Renal cortical epithelial cell (primary cell): ENCODE data around the gene AKT3. TPM values are rescaled to one million over a fixed set of nuclear protein-coding genes. Genes with fewer than 3 reads are reported as not detected.
"Not testable (repeated sequence)": the region's sequence is repeated elsewhere in the genome, so short reads cannot be mapped to it uniquely, and the experiment has no call there.

Experiments used
- DNase-seq: peaks from one replicate; pipeline ENCODE4 v3.0.0-alpha.2; 2011; ENCODE audit warnings: low read depth
- total RNA-seq: library from RNA; depleted of rRNA; stranded (reverse); fragments of >200 nt; gene quantifications from 2 replicates; pipeline ENCODE4 v1.2.3, GENCODE V29; 2014

Gene AKT3
- total RNA-seq, 1 donor from 2014 or later: 53.2 TPM

GRCh38 chr1:243784506-243784905 is 65.5 kb downstream of the AKT3 start:
- no peak for DNase-seq

DNA sequence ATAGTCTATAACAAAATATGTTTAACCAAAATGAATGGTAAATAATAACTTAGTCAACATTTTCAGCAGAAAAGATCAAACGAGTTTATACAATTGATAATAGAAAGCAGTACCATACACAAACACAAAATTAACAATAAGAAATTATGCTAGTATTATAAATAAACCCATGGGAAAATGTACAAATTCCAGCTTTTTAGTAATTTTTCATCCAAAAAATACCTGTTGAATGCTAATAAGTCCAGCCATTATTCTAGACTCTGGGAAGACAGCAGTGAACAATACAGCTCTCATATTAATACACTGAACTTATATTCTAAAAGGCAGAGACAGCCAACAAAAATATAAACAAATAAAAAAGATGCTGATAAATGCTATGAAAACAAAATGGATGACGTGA is 66.3 kb downstream of the AKT3 start:
- no peak for DNase-seq

DNA sequence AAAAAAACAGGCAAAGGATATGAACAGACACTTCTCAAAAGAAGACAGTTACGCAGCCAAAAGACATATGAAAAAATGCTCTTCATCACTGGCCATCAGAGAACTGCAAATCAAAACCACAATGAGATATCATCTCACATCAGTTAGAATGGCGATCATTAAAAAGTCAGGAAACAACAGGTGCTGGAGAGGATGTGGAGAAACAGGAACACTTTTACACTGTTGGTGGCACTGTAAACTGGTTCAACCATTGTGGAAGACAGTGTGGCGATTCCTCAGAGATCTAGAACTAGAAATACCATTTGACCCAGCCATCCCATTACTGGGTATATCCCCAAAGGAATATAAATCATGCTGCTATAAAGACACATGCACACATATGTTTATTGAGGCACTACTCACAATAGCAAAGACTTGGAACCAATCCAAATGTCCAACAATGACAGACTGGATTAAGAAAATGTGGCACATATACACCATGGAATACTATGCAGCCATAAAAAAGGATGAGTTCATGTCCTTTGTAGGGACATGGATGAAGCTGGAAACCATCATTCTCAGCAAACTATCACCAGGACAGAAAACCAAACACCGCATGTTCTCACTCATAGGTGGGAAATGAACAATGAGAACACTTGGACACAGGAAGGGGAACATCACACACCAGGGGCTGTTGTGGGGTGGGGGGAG is 77.5 kb downstream of the AKT3 start:
- DNase-seq: not testable (repeated sequence)

DNA sequence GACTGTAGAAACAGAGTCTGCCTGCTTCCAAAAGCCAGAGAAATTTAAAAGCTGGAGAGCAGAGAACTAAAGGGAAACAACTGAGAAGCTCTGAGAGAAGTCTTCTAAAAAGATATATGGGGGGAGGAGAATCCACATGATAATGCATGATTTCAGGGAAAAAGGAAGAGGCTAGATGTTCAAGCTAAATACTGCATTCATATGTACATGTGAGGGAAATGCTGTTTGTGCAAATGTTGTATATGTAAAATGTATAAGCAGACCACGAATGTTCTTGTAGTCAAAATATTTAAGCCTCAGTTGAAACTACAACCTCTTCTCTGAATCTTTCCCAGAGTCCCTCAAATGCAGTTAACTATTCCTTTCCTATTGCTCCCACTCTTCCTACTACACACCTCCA is 79.2 kb downstream of the AKT3 start:
- DNase-seq: no peak

GRCh38 chr1:243765676-243766075 is 84.4 kb downstream of the AKT3 start:
- DNase-seq: no peak

GRCh38 chr1:243763806-243764205 is 86.2 kb downstream of the AKT3 start:
- no peak for DNase-seq

DNA sequence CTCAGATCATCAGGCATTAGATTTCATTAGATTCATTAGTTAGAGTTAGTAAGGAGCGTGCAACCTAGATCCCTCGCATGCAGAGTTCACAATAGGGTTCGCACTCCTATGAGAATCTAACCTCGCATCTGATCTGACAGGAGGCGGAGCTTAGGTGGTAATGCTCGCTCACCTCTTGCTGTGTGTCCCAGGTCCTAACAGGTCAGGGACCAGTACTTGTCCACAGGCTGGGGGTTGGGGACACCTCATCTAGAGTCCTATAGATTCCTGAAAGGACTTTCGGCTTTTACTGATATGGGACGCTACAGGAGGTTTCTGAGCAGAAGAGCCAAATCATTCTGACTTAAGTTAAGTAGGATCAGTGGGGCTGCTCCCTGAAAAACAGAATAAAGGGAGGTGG is 91.4 kb downstream of the AKT3 start:
- no peak for DNase-seq

GRCh38 chr1:243756529-243756928 is 93.5 kb downstream of the AKT3 start:
- DNase-seq: peak; percentile 25

DNA sequence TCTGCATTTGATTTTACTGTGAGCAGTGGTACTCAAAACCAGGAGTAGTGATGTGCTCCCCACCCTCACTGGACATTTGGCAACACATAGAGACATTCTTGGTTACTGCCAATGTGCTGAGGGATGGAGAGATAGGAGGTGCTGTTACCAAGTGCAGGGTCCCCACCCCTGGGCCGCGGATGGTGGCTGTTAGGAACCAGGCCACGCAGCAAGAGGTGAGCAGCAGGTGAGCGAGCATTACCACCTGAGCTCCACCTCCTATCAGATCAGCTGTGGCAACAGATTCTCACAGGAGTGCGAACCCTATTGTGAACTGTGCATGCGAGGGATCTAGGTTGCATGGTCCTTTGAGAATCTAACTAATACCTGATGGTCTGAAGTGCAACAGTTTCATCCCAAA is 95.7 kb downstream of the AKT3 start:
- no peak for DNase-seq

- DNase-seq: no peak
Observed at GRCh38 chr1:243751506-243751905, 98.5 kb downstream of the AKT3 start.

- DNase-seq: peak; percentile 89
Observed at GRCh38 chr1:243748706-243749283, 101.2 kb downstream of the AKT3 start.

- no peak for DNase-seq
Observed at GRCh38 chr1:243748227-243748626, 101.8 kb downstream of the AKT3 start.

DNA sequence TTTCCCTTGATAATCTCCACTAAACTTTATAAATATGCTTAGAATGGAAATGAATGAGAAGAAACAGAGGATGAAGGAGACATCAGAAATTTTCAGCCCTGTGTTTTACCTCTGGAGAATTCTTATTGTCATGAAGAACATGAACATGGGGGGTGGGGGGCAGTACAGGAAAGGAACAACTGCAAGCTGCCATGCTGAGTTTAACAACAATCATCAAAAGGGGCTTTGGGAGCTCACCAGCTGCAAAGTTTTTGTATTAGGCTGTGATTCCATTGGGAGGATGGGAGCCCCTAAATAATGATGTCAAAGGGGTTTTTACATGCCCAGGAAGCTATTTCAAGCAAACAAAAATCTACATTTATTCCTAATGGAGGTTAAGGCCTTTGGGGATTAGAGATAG is 103.3 kb downstream of the AKT3 start:
- no peak for DNase-seq

DNA sequence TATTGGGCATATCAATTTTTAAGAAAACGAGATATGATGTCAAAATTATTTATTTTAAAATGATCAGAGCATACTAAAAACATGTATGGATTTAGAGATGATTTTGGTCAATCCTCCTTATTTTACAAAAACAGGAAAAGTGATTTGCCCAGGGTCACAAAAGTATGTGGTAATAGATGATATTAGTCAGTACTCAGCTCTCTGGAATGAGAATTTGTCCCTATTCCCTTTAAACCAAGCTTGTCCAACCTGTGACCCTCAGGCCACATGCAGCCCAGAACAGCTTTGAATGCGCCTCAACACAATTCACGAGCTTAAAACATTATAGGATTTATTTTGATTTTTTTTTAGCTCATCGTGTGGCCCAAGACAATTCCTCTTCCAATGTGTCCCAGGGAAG is 104.7 kb downstream of the AKT3 start:
- peak; percentile 25 for DNase-seq

DNA sequence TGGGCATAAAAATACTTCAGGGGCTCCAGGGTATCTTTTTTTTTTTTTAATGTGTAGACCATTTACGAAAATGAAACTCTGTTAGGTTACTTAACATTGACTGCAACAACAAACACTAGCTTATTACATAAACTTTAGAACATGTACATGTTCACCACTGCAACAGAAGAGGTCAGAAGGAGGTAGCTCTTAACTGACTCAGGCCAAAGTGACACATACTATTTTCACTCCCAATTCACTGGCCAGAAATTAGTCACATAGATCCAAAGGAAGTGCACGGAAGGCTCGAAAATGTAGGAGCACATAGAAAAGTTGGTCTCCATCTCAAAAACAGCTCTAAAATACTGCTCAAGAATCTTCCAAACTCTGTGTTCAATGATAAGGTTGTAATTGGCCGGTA is 107.2 kb downstream of the AKT3 start:
- peak; percentile 61 for DNase-seq

DNA sequence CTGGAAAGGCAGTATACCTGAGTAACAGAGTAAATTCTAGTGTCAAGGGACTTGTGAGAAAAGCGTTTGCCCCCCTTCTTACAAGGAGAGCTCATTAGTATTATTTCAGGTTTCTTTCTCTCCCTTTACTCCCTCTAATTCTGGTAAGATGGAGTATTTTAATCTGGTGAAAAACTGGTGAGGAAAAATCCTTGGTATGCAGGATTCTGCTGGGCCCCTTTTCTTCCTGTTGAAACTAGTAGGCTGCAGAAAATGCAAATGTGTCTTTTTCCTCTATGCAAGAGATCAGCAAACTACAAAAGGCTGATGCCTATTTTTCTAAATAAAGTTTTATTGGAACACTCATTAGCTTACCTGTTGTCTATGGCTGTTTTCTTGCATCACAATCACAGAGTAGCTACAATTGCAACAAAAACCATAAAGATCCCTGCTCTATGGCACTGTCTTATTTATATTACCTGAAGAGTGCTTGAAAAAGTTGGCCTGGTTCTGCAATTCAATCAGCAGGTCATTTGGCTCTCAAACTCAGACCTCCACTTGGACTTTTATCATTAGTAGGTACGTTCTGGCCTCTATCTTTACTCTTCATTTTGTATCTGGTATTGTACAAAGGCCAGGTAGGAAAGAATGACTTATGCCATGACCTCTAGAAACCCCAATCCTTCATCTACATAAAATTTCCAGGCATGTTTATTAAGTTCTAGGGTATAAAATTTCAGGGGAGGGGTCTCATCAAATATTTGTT is 109.6 kb downstream of the AKT3 start:
- DNase-seq: peak; percentile 12

DNA sequence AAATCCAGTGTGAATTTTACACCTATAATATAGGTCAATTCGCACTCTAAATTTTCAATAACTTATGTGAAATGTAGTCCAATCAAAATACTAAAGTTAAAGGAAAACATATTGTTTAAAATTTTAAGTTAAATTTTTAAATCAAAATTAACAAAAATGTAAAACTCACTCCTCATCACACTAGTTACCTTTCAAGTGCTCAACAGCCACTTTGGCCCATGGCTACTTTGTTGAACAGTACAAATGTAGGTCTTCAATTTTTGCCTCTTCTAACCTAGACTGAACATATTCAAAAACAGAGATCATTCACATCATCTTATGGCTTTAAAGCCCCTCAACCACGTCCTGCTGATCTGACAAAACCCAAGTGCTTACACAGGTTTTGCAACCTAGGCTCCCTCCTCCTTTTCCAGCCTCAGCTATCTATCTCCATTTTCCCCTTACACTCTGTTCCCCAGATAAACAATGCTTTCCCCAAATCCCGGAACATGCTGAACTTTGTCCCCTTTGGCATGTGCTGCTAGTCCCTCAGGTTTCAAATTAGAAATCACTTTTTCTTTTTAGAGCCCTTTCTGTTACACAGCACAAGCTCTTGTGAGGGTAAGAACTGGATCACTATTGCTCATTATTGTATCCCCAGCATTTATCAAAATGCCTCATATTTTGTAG is 110.6 kb downstream of the AKT3 start:
- peak; percentile 13 for DNase-seq

GRCh38 chr1:243738020-243738419 is 112.0 kb downstream of the AKT3 start:
- DNase-seq: no peak

GRCh38 chr1:243735457-243735856 is 114.6 kb downstream of the AKT3 start:
- no peak for DNase-seq

DNA sequence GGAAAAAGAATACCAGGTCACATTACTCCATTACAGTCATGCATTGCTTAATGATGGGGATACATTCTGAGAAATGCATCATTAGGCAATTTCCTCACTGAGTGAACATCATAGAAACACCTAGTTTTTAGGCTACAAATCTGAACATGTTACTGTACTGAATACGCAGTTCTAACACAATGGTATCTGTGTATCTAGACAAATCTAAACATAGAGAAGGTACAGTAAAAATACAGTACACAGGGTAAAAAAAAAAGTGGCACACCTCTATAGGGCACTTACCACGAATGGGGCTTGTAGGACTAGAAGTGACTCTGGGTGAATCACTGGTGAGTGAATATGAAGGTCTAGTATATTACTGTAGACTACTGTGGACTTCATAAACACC is 115.7 kb downstream of the AKT3 start:
- no peak for DNase-seq

DNA sequence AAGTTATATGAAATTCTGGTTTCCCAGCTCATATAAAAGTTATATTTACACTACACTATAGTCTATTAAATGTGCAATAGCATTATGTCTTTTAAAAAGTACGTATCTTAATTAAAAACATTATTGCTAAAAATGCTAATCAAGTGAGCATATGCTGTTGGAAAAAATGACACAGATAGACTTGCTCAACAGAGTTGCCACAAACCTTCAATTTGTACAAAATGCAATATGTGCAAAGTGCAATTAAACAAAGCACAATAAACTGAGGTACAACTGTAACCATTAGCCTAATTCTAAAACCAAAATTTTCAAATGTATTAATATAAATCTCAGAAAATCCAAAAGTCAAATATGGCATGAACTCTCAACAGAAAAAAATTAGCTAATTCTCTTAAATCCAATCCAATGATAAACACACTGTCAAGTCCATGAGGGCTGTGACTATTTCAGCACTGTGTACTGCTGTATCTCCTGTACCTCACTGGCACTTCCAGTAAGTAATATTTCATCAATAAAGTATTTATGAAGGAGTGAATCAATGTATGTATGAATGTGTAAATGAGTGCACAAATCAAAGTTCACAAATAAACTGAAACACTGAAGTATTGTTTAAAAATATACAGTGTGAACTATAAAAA is 116.3 kb downstream of the AKT3 start:
- no peak for DNase-seq

DNA sequence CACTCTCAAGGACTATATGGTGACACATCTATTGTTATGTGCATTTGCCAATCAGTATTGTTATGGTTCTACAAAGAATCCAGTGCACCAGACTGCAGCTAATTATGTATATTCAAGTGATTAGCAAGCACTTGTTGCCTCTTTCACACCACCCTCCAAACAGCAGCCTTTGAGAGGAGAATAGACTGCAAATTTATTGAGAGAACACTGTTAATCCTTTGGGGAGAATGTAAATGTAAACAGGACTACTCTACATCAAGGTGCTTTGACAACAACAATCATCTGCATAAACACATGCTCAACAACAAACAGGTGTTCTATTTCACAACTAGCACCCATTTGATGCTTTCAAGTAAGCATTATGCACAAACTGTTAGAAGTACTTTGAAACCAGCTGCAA is 117.4 kb downstream of the AKT3 start:
- no peak for DNase-seq
